Measurements from ENCODE around the gene RFK.

DNA sequence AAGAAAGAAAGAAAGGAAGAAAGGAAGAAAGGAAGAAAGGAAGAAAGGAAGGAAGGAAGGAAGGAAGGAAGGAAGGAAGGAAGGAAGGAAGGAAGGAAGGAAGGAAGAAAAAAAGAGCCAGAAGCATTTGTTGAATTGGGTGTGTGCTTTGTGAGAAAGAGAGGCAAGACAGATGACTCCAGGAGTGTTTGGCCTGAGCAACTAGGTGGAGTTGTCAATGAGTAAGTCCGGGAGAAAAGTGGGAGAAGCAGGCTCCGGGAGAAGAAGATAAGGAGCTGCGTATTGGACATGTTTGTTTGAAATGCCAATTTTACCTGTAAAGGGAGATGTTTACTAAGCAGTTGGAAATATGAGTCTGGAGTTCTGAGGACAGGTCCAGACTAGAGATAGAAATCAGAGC is 49.7 kb upstream of the RFK start:
- TF ChIP-seq POLR2AphosphoS5 (IDR thresholded peaks at IDR 0.05; ENCODE audit: low read depth, low read length) (no peak), POLR2A (IDR thresholded peaks at IDR 0.05; ENCODE audit: low read depth, low read length) (no peak), SPI1 (IDR thresholded peaks at IDR 0.05; ENCODE audit: low read depth, low read length) (no peak), TAF1 (IDR thresholded peaks at IDR 0.05; ENCODE audit: low read depth, low read length) (no peak), POU2F2 (IDR thresholded peaks at IDR 0.05; ENCODE audit: low read depth, low read length) (no peak), PAX5 (IDR thresholded peaks at IDR 0.05; ENCODE audit: insufficient read depth, low read length, severe bottlenecking) (no peak)
